Parathyroid adenoma (tissue), 2 donors: ENCODE results near the gene TMEM150C.

Experiments used
- H2AFZ ChIP-seq: fragments of 300-600 bp; sonication (generic); one replicate; pipeline ENCODE4 v1.7.0; 2017; ENCODE audit warnings: antibody characterized with exemption, mild to moderate bottlenecking
- H3K27ac ChIP-seq: fragments of 300-600 bp; sonication (generic); one replicate; pipeline ENCODE4 v1.7.0; 2017
- H3K27me3 ChIP-seq: fragments of 300-600 bp; sonication (generic); one replicate; pipeline ENCODE4 v1.7.0; 2017; ENCODE audit warnings: low read length; ENCODE audit not compliant: control insufficient read depth, insufficient read depth
- H3K36me3 ChIP-seq: fragments of 300-600 bp; sonication (generic); one replicate; pipeline ENCODE4 v1.7.0; 2017; ENCODE audit warnings: low read length; ENCODE audit not compliant: control insufficient read depth, insufficient read depth
- H3K4me1 ChIP-seq: fragments of 300-600 bp; sonication (generic); one replicate; pipeline ENCODE4 v1.7.0; 2017; ENCODE audit warnings: control low read depth
- H3K4me2 ChIP-seq: fragments of 300-600 bp; sonication (generic); one replicate; pipeline ENCODE4 v1.7.0; 2017; ENCODE audit warnings: low read length
- H3K4me3 ChIP-seq: fragments of 300-600 bp; sonication (generic); one replicate; pipeline ENCODE4 v1.7.0; 2017; ENCODE audit warnings: low read depth, low read length
- H3K79me2 ChIP-seq: fragments of 300-600 bp; sonication (generic); one replicate; pipeline ENCODE4 v1.7.0; 2017; ENCODE audit warnings: control low read depth
- H3K9ac ChIP-seq: fragments of 300-600 bp; sonication (generic); one replicate; pipeline ENCODE4 v1.7.0; 2017; ENCODE audit warnings: mild to moderate bottlenecking
- H3K9me3 ChIP-seq: fragments of 300-600 bp; sonication (generic); one replicate; pipeline ENCODE4 v1.7.0; 2017; ENCODE audit warnings: low read length; ENCODE audit not compliant: control insufficient read depth
- CTCF ChIP-seq: fragments of 300-600 bp; sonication (generic); IDR thresholded peaks from one replicate; pipeline ENCODE4 v1.7.0; 2017; ENCODE audit warnings: antibody characterized with exemption, mild to moderate bottlenecking
- donor health status: primary hyperparathyroidism.

Gene TMEM150C

GRCh38 chr4:82437285-82438005, 124.3 kb downstream of the TMEM150C start:
- no peak overlapping the region for H2AFZ ChIP-seq
- no peak for TF ChIP-seq CTCF
- H3K4me1 ChIP-seq: no peaks in the 10 kb centered on the region
- H3K9me3 ChIP-seq: no peaks in the 10 kb centered on the region
- peaks cover 30% of the 10 kb centered on the region for H3K79me2 ChIP-seq
- no peaks in the 10 kb centered on the region for H3K36me3 ChIP-seq
- H3K27ac ChIP-seq: no peak overlapping the region
- H3K27me3 ChIP-seq: no peaks in the 10 kb centered on the region
- H3K4me3 ChIP-seq: no peak overlapping the region
- H3K9ac ChIP-seq: no peak overlapping the region
- no peak overlapping the region for H3K4me2 ChIP-seq

GRCh38 chr4:82436780-82437179, 125.0 kb downstream of the TMEM150C start:
- no peaks in the 10 kb centered on the region for H3K9me3 ChIP-seq
- no peak for TF ChIP-seq CTCF
- no peaks in the 10 kb centered on the region for H3K27me3 ChIP-seq
- no peaks in the 10 kb centered on the region for H3K36me3 ChIP-seq
- peaks cover 31% of the 10 kb centered on the region for H3K79me2 ChIP-seq
- H3K4me3 ChIP-seq: no peak overlapping the region
- no peaks in the 10 kb centered on the region for H3K4me1 ChIP-seq
- H3K27ac ChIP-seq: no peak overlapping the region
- H3K4me2 ChIP-seq: no peak overlapping the region
- no peak overlapping the region for H2AFZ ChIP-seq
- H3K9ac ChIP-seq: no peak overlapping the region

DNA sequence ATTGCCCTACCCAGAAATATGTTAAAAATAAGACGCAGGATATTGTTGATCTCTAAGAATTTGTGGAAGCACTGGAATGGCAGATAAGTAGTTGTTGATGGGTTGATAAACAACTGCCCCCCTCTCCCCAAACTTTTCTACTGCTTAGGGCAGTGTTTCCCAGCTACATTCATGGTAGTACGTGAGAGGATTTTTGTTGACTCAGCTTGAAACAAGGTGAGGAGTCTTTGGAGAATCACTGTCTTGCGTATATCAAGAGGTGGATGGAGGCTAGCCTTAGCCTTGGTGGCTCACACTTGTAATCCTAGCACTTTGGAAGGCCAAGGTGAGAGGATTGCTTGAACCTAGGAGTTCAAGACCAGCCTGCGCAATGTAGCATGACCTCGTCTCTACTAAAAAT, 125.7 kb downstream of the TMEM150C start:
- H2AFZ ChIP-seq: no peak overlapping the region
- peaks cover 31% of the 10 kb centered on the region for H3K79me2 ChIP-seq
- no peaks in the 10 kb centered on the region for H3K27me3 ChIP-seq
- H3K4me2 ChIP-seq: no peak overlapping the region
- H3K36me3 ChIP-seq: no peaks in the 10 kb centered on the region
- H3K4me3 ChIP-seq: no peak overlapping the region
- H3K9ac ChIP-seq: no peak overlapping the region
- no peaks in the 10 kb centered on the region for H3K9me3 ChIP-seq
- H3K4me1 ChIP-seq: no peaks in the 10 kb centered on the region
- TF ChIP-seq CTCF: no peak
- no peak overlapping the region for H3K27ac ChIP-seq

GRCh38 chr4:82434949-82435348, 126.8 kb downstream of the TMEM150C start:
- H3K4me3 ChIP-seq: no peak overlapping the region
- no peak overlapping the region for H3K9ac ChIP-seq
- TF ChIP-seq CTCF: no peak
- peaks cover 25% of the 10 kb centered on the region for H3K79me2 ChIP-seq
- H3K36me3 ChIP-seq: no peaks in the 10 kb centered on the region
- H3K27ac ChIP-seq: no peak overlapping the region
- no peak overlapping the region for H2AFZ ChIP-seq
- no peaks in the 10 kb centered on the region for H3K27me3 ChIP-seq
- no peak overlapping the region for H3K4me2 ChIP-seq
- H3K9me3 ChIP-seq: no peaks in the 10 kb centered on the region
- H3K4me1 ChIP-seq: no peaks in the 10 kb centered on the region

DNA sequence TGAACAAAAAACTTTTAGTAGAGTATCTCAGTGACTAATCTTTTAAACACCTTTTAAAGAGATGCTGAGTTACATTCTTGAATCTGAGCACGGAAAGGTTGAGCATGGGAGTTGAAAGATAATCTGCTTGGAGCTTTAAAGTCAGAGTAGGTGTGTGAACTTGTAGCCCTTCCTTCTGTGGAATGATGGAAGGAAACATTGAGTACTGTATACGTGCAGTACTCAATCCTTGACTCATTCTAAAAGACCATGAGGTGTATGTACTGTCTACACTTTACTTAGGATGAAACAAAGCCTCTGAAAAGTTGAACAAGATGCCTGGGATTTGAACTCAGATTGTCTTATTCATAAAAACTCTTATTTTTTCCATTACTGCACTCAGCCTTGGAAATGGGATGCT, 128.0 kb downstream of the TMEM150C start:
- no peak for TF ChIP-seq CTCF
- Histone ChIP-seq H3K9me3 (no peaks in the 10 kb centered on the region), H3K79me2 (peaks cover 22% of the 10 kb centered on the region), H2AFZ (no peak overlapping the region), H3K9ac (no peak overlapping the region), H3K4me1 (no peaks in the 10 kb centered on the region), H3K36me3 (no peaks in the 10 kb centered on the region), H3K4me2 (no peak overlapping the region), H3K27ac (no peak overlapping the region), H3K27me3 (no peaks in the 10 kb centered on the region), H3K4me3 (no peak overlapping the region)
